Liver (tissue), 9 donors: ENCODE measurements around the gene KRT76. TPM values are rescaled to one million over a fixed set of nuclear protein-coding genes. Genes with fewer than 3 reads are reported as not detected.

Source experiments
- DNase-seq: peaks from one replicate; pipeline ENCODE4 v3.0.0-alpha.2; 2017; ENCODE audit warnings: low spot score
- H3K27ac ChIP-seq, 2 donors: one replicate each; pipeline ENCODE4 v1.7.0; 2013; ENCODE audit warnings: inconsistent platforms in 2 of 2, low read length in 2 of 2, control low read depth in 1 of 2, low read depth in 1 of 2, mild to moderate bottlenecking in 1 of 2
- H3K27me3 ChIP-seq, 4 donors: one replicate each; pipeline versions ENCODE4 v1.6.1 to v1.7.0; 2013; ENCODE audit warnings: low read length in 3 of 4, inconsistent platforms in 1 of 4, mild to moderate bottlenecking in 1 of 4, moderate library complexity in 1 of 4; ENCODE audit not compliant: control insufficient read depth in 4 of 4, insufficient read depth in 4 of 4
- H3K36me3 ChIP-seq, 4 donors: one replicate each; pipeline versions ENCODE4 v1.6.1 to v1.7.0; 2013; ENCODE audit warnings: low read length in 3 of 4, mild to moderate bottlenecking in 3 of 4, low read depth in 1 of 4, moderate library complexity in 1 of 4; ENCODE audit not compliant: control insufficient read depth in 4 of 4, insufficient read depth in 3 of 4
- H3K4me1 ChIP-seq, 4 donors: one replicate each; pipeline versions ENCODE4 v1.6.1 to v1.7.0; 2013; ENCODE audit warnings: low read length in 3 of 4, mild to moderate bottlenecking in 3 of 4, moderate library complexity in 1 of 4; ENCODE audit not compliant: control insufficient read depth in 4 of 4, insufficient read depth in 4 of 4
- H3K4me3 ChIP-seq, 3 donors: one replicate each; pipeline versions ENCODE4 v1.6.1 to v1.7.0; 2013; ENCODE audit warnings: low read length in 3 of 3, control low read depth in 1 of 3, low read depth in 1 of 3, mild to moderate bottlenecking in 1 of 3
- H3K9ac ChIP-seq, 2 donors: one replicate each; pipeline ENCODE4 v1.7.0; 2013; ENCODE audit warnings: low read length in 2 of 2, mild to moderate bottlenecking in 2 of 2, moderate library complexity in 2 of 2, control low read depth in 1 of 2, low read depth in 1 of 2
- H3K9me3 ChIP-seq, 4 donors: one replicate each; pipeline versions ENCODE4 v1.6.1 to v1.7.0; 2013; ENCODE audit warnings: low read length in 3 of 4; ENCODE audit not compliant: control insufficient read depth in 4 of 4
- ATF3 ChIP-seq: IDR thresholded peaks from 2 replicates; pipeline ENCODE4 v1.6.1; 2016; ENCODE audit warnings: antibody characterized with exemption
- CTCF ChIP-seq: fragments of 150-350 bp; IDR thresholded peaks from 2 replicates; pipeline ENCODE4 v1.5.1; 2017; ENCODE audit warnings: improper control_type of control experiment, low read depth, low read length; ENCODE audit not compliant: missing input control
- EGR1 ChIP-seq, 2 donors: IDR thresholded peaks; 2 replicates each; pipeline ENCODE4 v1.6.1; 2016 to 2018; ENCODE audit warnings: antibody characterized with exemption in 2 of 2, low read depth in 2 of 2
- FOXA1 ChIP-seq: IDR thresholded peaks from 2 replicates; pipeline ENCODE4 v1.6.1; 2016; ENCODE audit warnings: antibody characterized with exemption
- FOXA2 ChIP-seq: IDR thresholded peaks from 2 replicates; pipeline ENCODE4 v1.6.1; 2016; ENCODE audit warnings: antibody characterized with exemption
- GABPA ChIP-seq, 2 donors: IDR thresholded peaks in 1 of 2; conservative IDR thresholded peaks in 1 of 2; 2 replicates each; pipeline ENCODE4 v1.6.1; 2016; ENCODE audit warnings: antibody characterized with exemption in 2 of 2, mild to moderate bottlenecking in 1 of 2, moderate library complexity in 1 of 2
- HNF4A ChIP-seq, 2 donors: conservative IDR thresholded peaks; 2 replicates each; pipeline ENCODE4 v1.6.1; 2016; ENCODE audit warnings: antibody characterized with exemption in 2 of 2, mild to moderate bottlenecking in 2 of 2
- HNF4G ChIP-seq: IDR thresholded peaks from 2 replicates; pipeline ENCODE4 v1.6.1; 2016; ENCODE audit warnings: antibody characterized with exemption
- JUND ChIP-seq, 2 donors: IDR thresholded peaks; 2 replicates each; pipeline ENCODE4 v1.6.1; 2016; ENCODE audit warnings: antibody characterized with exemption in 2 of 2
- MAX ChIP-seq: IDR thresholded peaks from 2 replicates; pipeline ENCODE4 v1.6.1; 2016; ENCODE audit warnings: antibody characterized with exemption
- NR2F2 ChIP-seq: IDR thresholded peaks from 2 replicates; pipeline ENCODE4 v1.6.1; 2016; ENCODE audit warnings: antibody characterized with exemption
- RAD21 ChIP-seq, 2 donors: IDR thresholded peaks; 2 replicates each; pipeline ENCODE4 v1.6.1; 2016; ENCODE audit warnings: antibody characterized with exemption in 2 of 2, mild to moderate bottlenecking in 2 of 2
- REST ChIP-seq: IDR thresholded peaks from 2 replicates; pipeline ENCODE4 v1.6.1; 2016; ENCODE audit warnings: antibody characterized with exemption, mild to moderate bottlenecking
- RXRA ChIP-seq, 2 donors: IDR thresholded peaks; 2 replicates each; pipeline ENCODE4 v1.6.1; 2017 to 2018; ENCODE audit warnings: antibody characterized with exemption in 2 of 2, mild to moderate bottlenecking in 1 of 2
- SP1 ChIP-seq: IDR thresholded peaks from 2 replicates; pipeline ENCODE4 v1.6.1; 2018; ENCODE audit warnings: antibody characterized with exemption, mild to moderate bottlenecking
- TAF1 ChIP-seq: conservative IDR thresholded peaks from 2 replicates; pipeline ENCODE4 v1.6.1; 2016; ENCODE audit warnings: antibody characterized with exemption, mild to moderate bottlenecking
- YY1 ChIP-seq: IDR thresholded peaks from 2 replicates; pipeline ENCODE4 v1.6.1; 2016; ENCODE audit warnings: antibody characterized with exemption, mild to moderate bottlenecking
- ZBTB33 ChIP-seq: IDR thresholded peaks from 2 replicates; pipeline ENCODE4 v1.6.1; 2016; ENCODE audit warnings: antibody characterized with exemption
- WGBS: extraction: QIAGEN DNeasy Blood & Tissue Kit; methylation state at CpG from one replicate; pipeline ENCODE4 v1.1.7; 2013; 5-methylcytosine and 5-hydroxymethylcytosine counted together
- polyA plus RNA-seq, 2 donors: library from polyadenylated mRNA; stranded (reverse) in 1 of 2; unstranded in 1 of 2; fragments of 200-250 nt in 1 of 2; fragments of >200 nt in 1 of 2; fragmentation: Nextera tagmentation in 1 of 2; extraction: Ambion mirVana in 1 of 2; gene quantifications; one replicate each; pipeline versions ENCODE4 v1.2.1 to v1.2.3, GENCODE V29; 2013 to 2015
- total RNA-seq, 2 donors: library from RNA; depleted of rRNA; stranded (reverse); fragments of >200 nt; gene quantifications; one replicate each; pipeline ENCODE4 v1.2.3, GENCODE V29; 2014
- donor health status: healthy.
- donor health status: healthy.
- donor health status: healthy.
- donor health status: healthy.
- donor health status: healthy.

KRT76 gene
- total and polyA plus RNA-seq, 4 donors, result not detected

GRCh38 chr12:52759218-52759617 is 17.9 kb downstream of the KRT76 start (continued):
- TF ChIP-seq CTCF (no peak), JUND (IDR thresholded peaks at IDR 0.05) (no peak), NR2F2 (no peak), SP1 (no peak), EGR1 (IDR thresholded peaks at IDR 0.05; ENCODE audit: low read depth in 2 of 2) (no peak)

- 26% methylated on average over 1 of the region's 1 CpG for WGBS
- peaks cover 0 to 5% (median 3%) of the 10 kb centered on the region in 4 donors for H3K9me3 ChIP-seq
- no peaks in the 10 kb centered on the region for H3K27me3 ChIP-seq
- no peak overlapping the region for H3K27ac ChIP-seq
- H3K4me3 ChIP-seq, result no peak overlapping the region
- H3K4me1 ChIP-seq, result no peaks in the 10 kb centered on the region
- no peak for DNase-seq
- H3K9ac ChIP-seq, result no peak overlapping the region
- no peaks in the 10 kb centered on the region for H3K36me3 ChIP-seq
- TF ChIP-seq HNF4A (conservative IDR thresholded peaks at IDR 0.05) (no peak), NR2F2 (no peak), HNF4G (no peak), FOXA2 (no peak), GABPA (IDR thresholded peaks at IDR 0.05 in 1 of 2, conservative IDR thresholded peaks at IDR 0.05 in 1 of 2) (no peak), FOXA1 (no peak), CTCF (no peak), EGR1 (IDR thresholded peaks at IDR 0.05; ENCODE audit: low read depth in 2 of 2) (no peak), RAD21 (IDR thresholded peaks at IDR 0.05) (no peak), TAF1 (no peak), YY1 (no peak), RXRA (IDR thresholded peaks at IDR 0.05) (no peak), REST (no peak), SP1 (no peak), ZBTB33 (no peak), JUND (IDR thresholded peaks at IDR 0.05) (no peak), ATF3 (no peak), MAX (no peak)
Observed at GRCh38 chr12:52757449-52758176, 19.5 kb downstream of the KRT76 start.
